OCI-LY7 (cell line): ENCODE measurements around the gene NPB.

ENCODE experiments used
- CTCF ChIP-seq: fragments of 200-600 bp; sonication (generic); conservative IDR thresholded peaks from 2 replicates; pipeline ENCODE4 v1.5.1; 2014; ENCODE audit warnings: mild to moderate bottlenecking, antibody characterized with exemption, low read length, moderate library complexity, mixed read lengths
- EZH2phosphoT487 ChIP-seq: fragments of 200-600 bp; sonication (generic); IDR thresholded peaks from 2 replicates; pipeline ENCODE4 v1.6.1; 2018; ENCODE audit warnings: low read depth, borderline replicate concordance, mild to moderate bottlenecking, mixed run types, antibody characterized with exemption, low read length, moderate library complexity, mixed read lengths

GRCh38 chr17:81909231-81909630, 7.2 kb downstream of the NPB start:
- TF ChIP-seq CTCF: no peak
- TF ChIP-seq EZH2phosphoT487: no peak
